Calu3 (cell line): ENCODE results near the gene C4orf50. TPM values are rescaled to one million over a fixed set of nuclear protein-coding genes. Genes with fewer than 3 reads are reported as not detected.

Experiments
- BruUV-seq: library from RNA; stranded (reverse); fragments of 400-500 nt; replicated peaks from 2 replicates; lab custom pipeline; 2021; lab: Mats Ljungman, UMichigan
- CTCF ChIA-PET: fragments of 300-600 bp; sonication (Branson Sonifier 250); formaldehyde crosslinking; loops from one replicate; lab custom pipeline; 2022; ENCODE audit warnings: antibody characterized with exemption; lab: Charles Lee
- DNase-seq: peaks from one replicate; pipeline ENCODE4 v3.0.0; 2022
- H3K27ac Mint-ChIP-seq: one replicate; pipeline ENCODE4 v1.8.0; 2022; ENCODE audit warnings: mixed read lengths; ENCODE audit not compliant: unreplicated experiment
- H3K27me3 Mint-ChIP-seq: one replicate; pipeline ENCODE4 v1.8.0; 2022; ENCODE audit warnings: mixed read lengths; ENCODE audit not compliant: unreplicated experiment
- H3K36me3 Mint-ChIP-seq: one replicate; pipeline ENCODE4 v1.8.0; 2022; ENCODE audit warnings: mild to moderate bottlenecking, moderate library complexity, mixed read lengths; ENCODE audit not compliant: insufficient read depth, unreplicated experiment
- H3K4me1 Mint-ChIP-seq: one replicate; pipeline ENCODE4 v1.8.0; 2022; ENCODE audit warnings: mild to moderate bottlenecking, low read depth, mixed read lengths; ENCODE audit not compliant: unreplicated experiment
- H3K4me3 Mint-ChIP-seq: one replicate; pipeline ENCODE4 v1.8.0; 2022; ENCODE audit warnings: mild to moderate bottlenecking, low read depth, moderate library complexity, mixed read lengths; ENCODE audit not compliant: unreplicated experiment
- H3K9me3 Mint-ChIP-seq: one replicate; pipeline ENCODE4 v1.8.0; 2022; ENCODE audit warnings: low read depth, mixed read lengths; ENCODE audit not compliant: unreplicated experiment
- intact Hi-C: fragments of 100-400 bp; cut with micrococcal nuclease; formaldehyde crosslinking; loops from one replicate; pipeline ENCODE4 v1.10.0; 2022; ENCODE audit not compliant: unreplicated experiment
- total RNA-seq: library from RNA; stranded (reverse); gene quantifications from 2 replicates; pipeline ENCODE4 v1.2.3, GENCODE V29; 2022
- TF ChIP-seq, protein P1 (sequence below): fragments of 200-600 bp; IDR thresholded peaks from one replicate; pipeline ENCODE4 v1.8.0; 2022; ENCODE audit warnings: antibody characterized with exemption; ENCODE audit not compliant: unreplicated experiment

The C4orf50 gene
- total RNA-seq, 1 experiment from 2014 or later: not detected

DNA sequence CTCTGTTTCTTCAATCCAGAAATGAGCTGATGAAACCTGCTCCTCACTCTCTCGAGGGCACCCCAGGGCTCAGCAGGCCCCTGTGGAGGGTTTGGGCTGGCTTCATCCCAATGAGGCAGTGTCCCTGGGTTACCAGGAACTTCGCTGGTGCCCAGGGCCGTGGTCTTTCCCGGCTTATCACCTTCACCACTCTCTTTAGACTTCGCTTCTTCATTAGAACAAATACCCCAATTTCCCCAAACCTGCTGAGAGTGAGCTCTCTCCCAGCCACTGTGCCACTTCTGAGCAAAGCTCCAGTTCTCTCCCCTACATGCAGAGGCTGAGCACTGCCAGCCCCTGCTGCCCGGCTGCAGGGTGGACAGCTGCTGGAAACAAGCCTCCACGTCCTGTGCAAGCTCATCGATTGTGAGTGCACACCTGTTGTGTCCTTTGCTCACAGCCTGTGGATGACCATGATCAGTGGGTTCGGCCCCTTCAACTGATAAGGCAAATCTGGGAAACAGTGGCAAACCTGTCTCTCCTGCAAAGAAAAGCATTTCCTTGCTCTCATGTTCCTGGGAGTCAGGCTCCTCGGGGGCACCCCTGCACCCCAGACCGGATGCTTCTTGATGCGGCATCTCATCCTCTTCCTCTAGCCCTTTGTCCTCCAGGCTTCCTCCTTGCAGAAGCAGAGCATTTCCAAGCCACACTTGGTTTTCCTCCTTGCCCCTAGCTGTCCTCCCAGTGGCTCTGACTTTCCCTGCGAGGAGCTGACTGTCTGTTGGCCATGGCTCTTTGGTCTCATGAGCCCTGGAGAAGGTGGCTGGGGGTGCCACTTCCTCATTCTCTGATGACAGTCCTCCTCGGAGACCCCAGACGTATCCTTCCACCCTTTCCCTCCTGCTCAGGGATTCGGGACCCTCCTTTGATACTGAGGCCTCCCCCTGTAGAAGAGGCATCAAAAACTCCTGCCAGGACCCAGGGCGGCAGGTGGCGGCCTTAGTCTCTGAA, 28.7 kb downstream of the C4orf50 start:
- DNase-seq: no peak
- TF ChIP-seq, protein P1, sequence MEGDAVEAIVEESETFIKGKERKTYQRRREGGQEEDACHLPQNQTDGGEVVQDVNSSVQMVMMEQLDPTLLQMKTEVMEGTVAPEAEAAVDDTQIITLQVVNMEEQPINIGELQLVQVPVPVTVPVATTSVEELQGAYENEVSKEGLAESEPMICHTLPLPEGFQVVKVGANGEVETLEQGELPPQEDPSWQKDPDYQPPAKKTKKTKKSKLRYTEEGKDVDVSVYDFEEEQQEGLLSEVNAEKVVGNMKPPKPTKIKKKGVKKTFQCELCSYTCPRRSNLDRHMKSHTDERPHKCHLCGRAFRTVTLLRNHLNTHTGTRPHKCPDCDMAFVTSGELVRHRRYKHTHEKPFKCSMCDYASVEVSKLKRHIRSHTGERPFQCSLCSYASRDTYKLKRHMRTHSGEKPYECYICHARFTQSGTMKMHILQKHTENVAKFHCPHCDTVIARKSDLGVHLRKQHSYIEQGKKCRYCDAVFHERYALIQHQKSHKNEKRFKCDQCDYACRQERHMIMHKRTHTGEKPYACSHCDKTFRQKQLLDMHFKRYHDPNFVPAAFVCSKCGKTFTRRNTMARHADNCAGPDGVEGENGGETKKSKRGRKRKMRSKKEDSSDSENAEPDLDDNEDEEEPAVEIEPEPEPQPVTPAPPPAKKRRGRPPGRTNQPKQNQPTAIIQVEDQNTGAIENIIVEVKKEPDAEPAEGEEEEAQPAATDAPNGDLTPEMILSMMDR: no peak

DNA sequence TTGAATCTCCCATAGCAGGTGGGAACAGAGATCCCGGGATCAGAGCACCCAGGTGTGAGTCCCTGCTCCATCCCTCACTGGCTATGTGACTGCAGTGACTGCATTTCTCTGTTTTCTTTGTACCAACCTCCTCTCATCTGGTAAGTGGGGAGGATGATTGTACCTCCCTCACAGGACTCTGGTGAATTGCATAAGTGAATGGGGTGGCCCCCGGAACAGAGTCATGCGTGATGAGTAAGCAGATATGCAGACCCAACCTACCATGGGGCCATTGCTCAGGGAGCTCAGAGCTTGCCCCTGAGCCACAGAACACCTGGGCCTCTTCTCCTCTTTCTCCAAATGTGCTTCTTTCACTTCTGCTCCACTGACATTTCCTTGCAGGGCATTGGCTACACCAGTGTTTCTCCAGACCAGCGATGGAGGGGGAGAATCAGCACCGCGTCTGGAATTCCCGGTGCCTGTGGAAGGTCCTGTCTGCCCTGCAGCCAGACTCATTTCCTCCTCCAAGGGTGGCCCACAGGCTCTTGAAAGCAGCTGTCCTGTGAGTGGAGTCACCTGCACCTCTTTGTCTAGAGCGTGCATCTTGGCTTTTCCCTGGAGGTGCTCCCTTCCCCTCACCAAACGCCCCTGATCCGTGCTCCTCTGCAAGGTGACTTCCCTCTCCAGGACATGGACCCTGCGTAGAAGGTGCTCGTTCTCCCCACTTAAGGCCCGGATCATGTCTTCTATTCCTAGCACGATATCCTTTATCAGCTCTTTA, 30.0 kb downstream of the C4orf50 start:
- BruUV-seq: no TSS peak
- TF ChIP-seq, protein P1: no peak
- Mint-ChIP-seq H3K9me3 (peaks cover 8% of the 10 kb centered on the region), H3K36me3 (no peaks in the 10 kb centered on the region), H3K27ac (no peak overlapping the region), H3K4me3 (no peak overlapping the region), H3K4me1 (no peaks in the 10 kb centered on the region), H3K27me3 (peaks cover 23% of the 10 kb centered on the region)
- intact Hi-C loops: no loop called here
- CTCF ChIA-PET: no interaction called here
- no peak for DNase-seq

More for the DNA sequence above, 28.7 kb downstream of the C4orf50 start:
- H3K4me3 Mint-ChIP-seq: no peak overlapping the region
- no peaks in the 10 kb centered on the region for H3K4me1 Mint-ChIP-seq
- no peak overlapping the region for H3K27ac Mint-ChIP-seq
- H3K36me3 Mint-ChIP-seq: no peaks in the 10 kb centered on the region
- H3K9me3 Mint-ChIP-seq: peaks cover 5% of the 10 kb centered on the region
- peaks cover 23% of the 10 kb centered on the region for H3K27me3 Mint-ChIP-seq
- BruUV-seq: no TSS peak
- intact Hi-C loops: no loop called here
- CTCF ChIA-PET: no interaction called here

DNA sequence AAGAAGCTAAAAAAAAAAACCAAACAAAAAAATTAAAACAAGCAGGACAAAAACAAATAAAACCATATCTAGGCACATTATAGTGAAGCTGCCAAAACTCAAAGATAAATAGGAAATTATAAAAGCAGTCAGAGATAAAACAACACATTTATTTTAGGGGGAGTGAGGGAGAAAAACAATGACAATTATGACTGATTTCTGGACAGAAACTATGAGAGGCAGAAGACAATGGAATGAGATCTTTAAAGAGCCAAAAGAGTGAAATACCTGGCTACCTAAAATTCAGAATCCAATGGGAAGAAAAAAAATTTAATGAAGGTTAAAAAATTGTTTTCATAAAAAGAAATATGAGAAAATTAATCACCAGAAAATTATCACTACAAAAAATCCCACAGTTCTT, 33.4 kb downstream of the C4orf50 start:
- CTCF ChIA-PET: no interaction called here
- no TSS peak for BruUV-seq
- no peaks in the 10 kb centered on the region for H3K4me1 Mint-ChIP-seq

More for the DNA sequence above, 33.4 kb downstream of the C4orf50 start:
- TF ChIP-seq, protein P1: no peak
- no peak overlapping the region for H3K4me3 Mint-ChIP-seq
- peaks cover 16% of the 10 kb centered on the region for H3K27me3 Mint-ChIP-seq
- H3K9me3 Mint-ChIP-seq: peaks cover 10% of the 10 kb centered on the region
- H3K36me3 Mint-ChIP-seq: no peaks in the 10 kb centered on the region
- intact Hi-C loops: no loop called here
- DNase-seq: no peak
- no peak overlapping the region for H3K27ac Mint-ChIP-seq
